Activated CD8-positive, alpha-beta T cell treated with anti-CD3 and anti-CD28 coated beads, Interleukin-2, amount 10 ng/mL, durations not matched to agents 7 days and 5 days (primary cell): ENCODE results near the gene RNF128. TPM values are rescaled to one million over a fixed set of nuclear protein-coding genes. Genes with fewer than 3 reads are reported as not detected.
A peak's percentile ranks its signal among the peaks of the same experiment; 100 is the strongest.

Experiments used
- ATAC-seq: fragments of 150-1000 bp; cut with Tn5 transposase; one replicate; pipeline ENCODE4 v1.10.0; 2021; ENCODE audit warnings: moderate library complexity
- CTCF ChIA-PET: fragments of 350-600 bp; sonication (Branson Sonifier 250); formaldehyde crosslinking; loops from one replicate; lab custom pipeline; 2021; ENCODE audit warnings: antibody characterized with exemption; lab: Charles Lee
- POLR2A ChIA-PET: fragments of 350-600 bp; sonication (Branson Sonifier 250); formaldehyde crosslinking; loops from one replicate; lab custom pipeline; 2021; ENCODE audit warnings: antibody characterized with exemption; lab: Charles Lee
- DNase-seq: peaks from one replicate; pipeline ENCODE4 v3.0.0-alpha.2; 2020
- H3K27ac Mint-ChIP-seq: one replicate; pipeline ENCODE4 v1.8.0; 2021; ENCODE audit warnings: mild to moderate bottlenecking, mixed read lengths
- H3K27me3 Mint-ChIP-seq: one replicate; pipeline ENCODE4 v1.8.0; 2021; ENCODE audit warnings: low read depth, mixed read lengths
- H3K36me3 Mint-ChIP-seq: one replicate; pipeline ENCODE4 v1.8.0; 2021; ENCODE audit warnings: low read depth, mixed read lengths
- H3K4me1 Mint-ChIP-seq: one replicate; pipeline ENCODE4 v1.8.0; 2021; ENCODE audit warnings: low read depth, mixed read lengths
- H3K4me3 Mint-ChIP-seq: one replicate; pipeline ENCODE4 v1.8.0; 2021; ENCODE audit warnings: mild to moderate bottlenecking, mixed read lengths
- H3K9me3 Mint-ChIP-seq: one replicate; pipeline ENCODE4 v1.8.0; 2022; ENCODE audit warnings: mixed read lengths; ENCODE audit not compliant: insufficient read depth
- total RNA-seq, 2 experiments: library from RNA; stranded (reverse); gene quantifications; one replicate each; pipeline ENCODE4 v1.2.3, GENCODE V29; 2021

The RNF128 gene
- total RNA-seq, result not detected

- ATAC-seq, result no peak
- POLR2A ChIA-PET, result no interaction called here
Measured at GRCh38 chrX:106726485-106727437, at the start of gene RNF128. RNF128 (plus strand) TSS chrX:106726701; CDS start chrX:106726914, 213 bp downstream.

GRCh38 chrX:106680716-106681115 is 45.8 kb upstream of the RNF128 start:
- DNase-seq, result no peak
- Mint-ChIP-seq H3K4me1 (no peaks in the 10 kb centered on the region), H3K27me3 (no peaks in the 10 kb centered on the region), H3K27ac (no peak overlapping the region), H3K4me3 (no peak overlapping the region), H3K9me3 (no peaks in the 10 kb centered on the region), H3K36me3 (no peaks in the 10 kb centered on the region)
- no peak for ATAC-seq
- ChIA-PET POLR2A (no interaction called here), CTCF (no interaction called here)

More at GRCh38 chrX:106726485-106727437, at the start of gene RNF128:
- CTCF ChIA-PET, result no interaction called here
- DNase-seq, result peak; percentile 20
- Mint-ChIP-seq H3K36me3 (no peaks in the 10 kb centered on the region), H3K4me3 (peak within 1 kb of the TSS; percentile 46), H3K27me3 (peaks cover 30% of the 10 kb centered on the region), H3K27ac (no peak within 1 kb of the TSS), H3K9me3 (no peaks in the 10 kb centered on the region), H3K4me1 (no peaks in the 10 kb centered on the region)

GRCh38 chrX:106684207-106684606 is 42.3 kb upstream of the RNF128 start:
- ATAC-seq (no peak), DNase-seq (no peak)
- Mint-ChIP-seq H3K27me3 (no peaks in the 10 kb centered on the region), H3K9me3 (no peaks in the 10 kb centered on the region), H3K27ac (no peak overlapping the region), H3K36me3 (no peaks in the 10 kb centered on the region), H3K4me3 (no peak overlapping the region), H3K4me1 (no peaks in the 10 kb centered on the region)
- CTCF ChIA-PET, result no interaction called here
- POLR2A ChIA-PET, result no interaction called here

GRCh38 chrX:106692425-106693065 is 34.0 kb upstream of the RNF128 start:
- Mint-ChIP-seq H3K9me3 (no peaks in the 10 kb centered on the region), H3K27ac (no peak overlapping the region), H3K27me3 (peaks cover 11% of the 10 kb centered on the region), H3K4me3 (no peak overlapping the region), H3K4me1 (no peaks in the 10 kb centered on the region), H3K36me3 (no peaks in the 10 kb centered on the region)
- DNase-seq, result no peak
- ATAC-seq, result no peak
- CTCF ChIA-PET, result no interaction called here
- POLR2A ChIA-PET, result no interaction called here

- ChIA-PET POLR2A (no interaction called here), CTCF (no interaction called here)
- no peak overlapping the region for H3K4me3 Mint-ChIP-seq
- H3K36me3 Mint-ChIP-seq, result no peaks in the 10 kb centered on the region
- peaks cover 11% of the 10 kb centered on the region for H3K27me3 Mint-ChIP-seq
- DNase-seq (no peak), ATAC-seq (no peak)
- H3K4me1 Mint-ChIP-seq, result no peaks in the 10 kb centered on the region
- no peak overlapping the region for H3K27ac Mint-ChIP-seq
- H3K9me3 Mint-ChIP-seq, result no peaks in the 10 kb centered on the region
Measured at GRCh38 chrX:106696502-106696901, 30.0 kb upstream of the RNF128 start.

GRCh38 chrX:106698693-106699092 is 27.8 kb upstream of the RNF128 start:
- Mint-ChIP-seq H3K27ac (no peak overlapping the region), H3K9me3 (no peaks in the 10 kb centered on the region), H3K4me3 (no peak overlapping the region), H3K27me3 (peaks cover 6% of the 10 kb centered on the region), H3K4me1 (no peaks in the 10 kb centered on the region), H3K36me3 (no peaks in the 10 kb centered on the region)
- POLR2A ChIA-PET, result no interaction called here
- DNase-seq (no peak), ATAC-seq (no peak)
- CTCF ChIA-PET, result no interaction called here

GRCh38 chrX:106702636-106703035 is 23.9 kb upstream of the RNF128 start:
- no peak overlapping the region for H3K27ac Mint-ChIP-seq
- ChIA-PET POLR2A (no interaction called here), CTCF (no interaction called here)
- H3K4me1 Mint-ChIP-seq, result no peaks in the 10 kb centered on the region
- H3K27me3 Mint-ChIP-seq, result no peaks in the 10 kb centered on the region
- H3K36me3 Mint-ChIP-seq, result no peaks in the 10 kb centered on the region
- ATAC-seq (no peak), DNase-seq (no peak)
- no peaks in the 10 kb centered on the region for H3K9me3 Mint-ChIP-seq
- no peak overlapping the region for H3K4me3 Mint-ChIP-seq

GRCh38 chrX:106706466-106706865 is 20.0 kb upstream of the RNF128 start:
- H3K4me1 Mint-ChIP-seq, result no peaks in the 10 kb centered on the region
- CTCF ChIA-PET, result no interaction called here
- H3K9me3 Mint-ChIP-seq, result no peaks in the 10 kb centered on the region
- H3K36me3 Mint-ChIP-seq, result no peaks in the 10 kb centered on the region
- no peaks in the 10 kb centered on the region for H3K27me3 Mint-ChIP-seq
- ATAC-seq (no peak), DNase-seq (no peak)
- POLR2A ChIA-PET, result no interaction called here
- no peak overlapping the region for H3K4me3 Mint-ChIP-seq
- no peak overlapping the region for H3K27ac Mint-ChIP-seq

- ATAC-seq (no peak), DNase-seq (no peak)
- no peaks in the 10 kb centered on the region for H3K9me3 Mint-ChIP-seq
- POLR2A ChIA-PET, result no interaction called here
- H3K27me3 Mint-ChIP-seq, result no peaks in the 10 kb centered on the region
- no peak overlapping the region for H3K4me3 Mint-ChIP-seq
- H3K36me3 Mint-ChIP-seq, result no peaks in the 10 kb centered on the region
- H3K27ac Mint-ChIP-seq, result no peak overlapping the region
- CTCF ChIA-PET, result no interaction called here
- no peaks in the 10 kb centered on the region for H3K4me1 Mint-ChIP-seq
Measured at GRCh38 chrX:106707771-106708454, 18.6 kb upstream of the RNF128 start.

- ATAC-seq (no peak), DNase-seq (no peak)
- POLR2A ChIA-PET, result no interaction called here
- no peak overlapping the region for H3K27ac Mint-ChIP-seq
- no peaks in the 10 kb centered on the region for H3K9me3 Mint-ChIP-seq
- no peaks in the 10 kb centered on the region for H3K36me3 Mint-ChIP-seq
- H3K4me3 Mint-ChIP-seq, result no peak overlapping the region
- CTCF ChIA-PET, result no interaction called here
- H3K4me1 Mint-ChIP-seq, result no peaks in the 10 kb centered on the region
- H3K27me3 Mint-ChIP-seq, result no peaks in the 10 kb centered on the region
Measured at GRCh38 chrX:106710771-106711170, 15.7 kb upstream of the RNF128 start.

- ChIA-PET POLR2A (no interaction called here), CTCF (no interaction called here)
- Mint-ChIP-seq H3K9me3 (no peaks in the 10 kb centered on the region), H3K4me3 (no peak overlapping the region), H3K27ac (no peak overlapping the region), H3K36me3 (no peaks in the 10 kb centered on the region), H3K4me1 (no peaks in the 10 kb centered on the region), H3K27me3 (peaks cover 4% of the 10 kb centered on the region)
- no peak for DNase-seq
- no peak for ATAC-seq
Measured at GRCh38 chrX:106711375-106711774, 15.1 kb upstream of the RNF128 start.

GRCh38 chrX:106716004-106716403 is 10.5 kb upstream of the RNF128 start:
- no peaks in the 10 kb centered on the region for H3K9me3 Mint-ChIP-seq
- CTCF ChIA-PET, result no interaction called here
- ATAC-seq, result no peak
- no peaks in the 10 kb centered on the region for H3K36me3 Mint-ChIP-seq
- H3K4me1 Mint-ChIP-seq, result no peaks in the 10 kb centered on the region
- H3K27me3 Mint-ChIP-seq, result peaks cover 4% of the 10 kb centered on the region
- no peak overlapping the region for H3K27ac Mint-ChIP-seq
- H3K4me3 Mint-ChIP-seq, result no peak overlapping the region
- DNase-seq, result no peak
- POLR2A ChIA-PET, result no interaction called here
